K562 (cell line): ENCODE data around the gene COL25A1. TPM values are rescaled to one million over a fixed set of nuclear protein-coding genes. Genes with fewer than 3 reads are reported as not detected.

Source experiments
- ATAC-seq: fragments of 200-7000 bp; cut with Tn5 transposase; 3 replicates; pipeline ENCODE4 v1.9.1; 2020; ENCODE audit warnings: moderate library complexity
- BruUV-seq: library from RNA; stranded (reverse); fragments of 400-500 nt; replicated peaks from 2 replicates; lab custom pipeline; 2021; lab: Mats Ljungman, UMichigan
- CTCF ChIA-PET: fragments of 300-600 bp; formaldehyde crosslinking; extraction: SDS; loops from one replicate; lab custom pipeline; 2021; ENCODE audit warnings: low intra/inter-chr PET ratio; lab: Yijun Ruan, JAX
- POLR2A ChIA-PET: fragments of 300-600, 350-650 bp; sonication (Branson Sonifier 250); formaldehyde crosslinking; extraction: SDS; loops from one replicate; lab custom pipeline; 2021; ENCODE audit warnings: antibody characterized with exemption, inconsistent platforms; lab: Yijun Ruan, JAX
- DNase-seq, 4 experiments: peaks; one replicate each; pipeline versions ENCODE4 v3.0.0 to v3.0.0-alpha.2; 2011 to 2018; ENCODE audit warnings: low spot score in 3 of 4, mixed read lengths in 3 of 4; ENCODE audit errors: extremely low read depth in 1 of 4
- FAIRE-seq: peaks from 2 replicates; lab custom pipeline; 2011; peaks lifted over from hg19 to GRCh38; lab: Jason Lieb, UNC
- H2AFZ ChIP-seq: 2 replicates; pipeline ENCODE4 v1.6.0; 2011; ENCODE audit warnings: low read depth, low read length, control low read depth, inconsistent platforms
- H3K27ac ChIP-seq: fragments of 200-600 bp; 3 replicates; pipeline ENCODE4 v1.8.0; 2011; ENCODE audit warnings: low read depth, mild to moderate bottlenecking, control low read depth, inconsistent platforms, low read length, moderate library complexity, mixed read lengths; ENCODE audit errors: extremely low read depth
- H3K27me3 ChIP-seq, 2 experiments: fragments of 300-600 bp in 1 of 2; 2 replicates in 1 of 2; 3 replicates in 1 of 2; pipeline versions ENCODE4 v1.6.0 to v1.8.0; 2011; ENCODE audit warnings: inconsistent platforms in 2 of 2, low read length in 2 of 2, mild to moderate bottlenecking in 1 of 2, mixed read lengths in 1 of 2, moderate library complexity in 1 of 2; ENCODE audit not compliant: control insufficient read depth in 2 of 2, insufficient read depth in 2 of 2
- H3K36me3 ChIP-seq: fragments of 300-600 bp; 3 replicates; pipeline ENCODE4 v1.8.0; 2011; ENCODE audit warnings: mild to moderate bottlenecking, low read length, inconsistent platforms; ENCODE audit not compliant: control insufficient read depth, insufficient read depth
- H3K4me1 ChIP-seq, 2 experiments: fragments of 200-600 bp in 1 of 2; replicated peaks in 1 of 2; 2 replicates in 1 of 2; 3 replicates in 1 of 2; pipeline versions ENCODE4 v1.5.1 to v1.8.0; 2011; ENCODE audit warnings: inconsistent platforms in 2 of 2, low read length in 2 of 2, mild to moderate bottlenecking in 1 of 2, mixed read lengths in 1 of 2, moderate library complexity in 1 of 2; ENCODE audit not compliant: control insufficient read depth in 2 of 2, insufficient read depth in 2 of 2
- H3K4me2 ChIP-seq: 2 replicates; pipeline ENCODE4 v1.6.1; 2011; ENCODE audit warnings: low read length, control low read depth, inconsistent platforms, mixed read lengths; ENCODE audit not compliant: insufficient read depth
- H3K4me3 ChIP-seq: fragments of 200-600 bp; sonication (generic), shearing (Covaris generic); 2 replicates; pipeline ENCODE4 v1.5.1; 2016; ENCODE audit warnings: control low read depth, inconsistent platforms
- H3K79me2 ChIP-seq: fragments of 200-600 bp; 3 replicates; pipeline ENCODE4 v1.8.0; 2011; ENCODE audit warnings: low read length, inconsistent platforms; ENCODE audit not compliant: control insufficient read depth, insufficient read depth
- H3K9ac ChIP-seq, 2 experiments: 2 replicates each; pipeline versions ENCODE4 v1.6.0 to v1.6.1; 2011; ENCODE audit warnings: low read depth in 2 of 2, low read length in 2 of 2, control low read depth in 1 of 2, inconsistent platforms in 1 of 2, mild to moderate bottlenecking in 1 of 2, mixed read lengths in 1 of 2; ENCODE audit not compliant: insufficient read depth in 1 of 2
- H3K9me1 ChIP-seq: one replicate; pipeline ENCODE4 v1.6.0; 2011; ENCODE audit warnings: inconsistent platforms, mild to moderate bottlenecking, low read length, moderate library complexity; ENCODE audit not compliant: control insufficient read depth, insufficient read depth
- H3K9me3 ChIP-seq: replicated peaks from 2 replicates; pipeline ENCODE4 v1.5.1; 2011; ENCODE audit warnings: low read depth, low read length, inconsistent platforms; ENCODE audit not compliant: control insufficient read depth, insufficient read depth
- H4K20me1 ChIP-seq: replicated peaks from 2 replicates; pipeline ENCODE4 v1.6.1; 2011; ENCODE audit warnings: low read length, inconsistent platforms, mixed read lengths; ENCODE audit not compliant: control insufficient read depth, insufficient read depth
- BCL6 ChIP-seq: fragments of 250-450 bp; sonication (Bioruptor Pico); IDR thresholded peaks from 2 replicates; pipeline ENCODE4 v1.4.0; 2020
- MAZ ChIP-seq, 2 experiments: fragments of 450-650 bp in 1 of 2; sonication (generic) in 1 of 2; formaldehyde crosslinking; IDR thresholded peaks in 1 of 2; conservative IDR thresholded peaks in 1 of 2; 2 replicates each; pipeline versions ENCODE4 v1.4.0 to v1.5.0; 2020; ENCODE audit warnings: mild to moderate bottlenecking in 1 of 2, missing genetic modification reagents in 1 of 2
- PML ChIP-seq: IDR thresholded peaks from 2 replicates; pipeline ENCODE4 v1.6.1; 2012; ENCODE audit warnings: low read length, inconsistent platforms
- RBM39 ChIP-seq: fragments of 200-400 bp; formaldehyde crosslinking; optimal IDR thresholded peaks from 2 replicates; pipeline ENCODE3; 2018; ENCODE audit warnings: low read depth, low read length
- RERE ChIP-seq: sonication (generic); formaldehyde crosslinking; IDR thresholded peaks from 2 replicates; pipeline ENCODE4 v1.8.0; 2023; ENCODE audit warnings: missing genetic modification reagents, mild to moderate bottlenecking, borderline replicate concordance
- TAF9B ChIP-seq: fragments of 450-650 bp; IDR thresholded peaks from 2 replicates; pipeline ENCODE4 v1.6.1; 2018; ENCODE audit warnings: mild to moderate bottlenecking; ENCODE audit not compliant: partially characterized antibody
- ZFX ChIP-seq: sonication (generic); formaldehyde crosslinking; IDR thresholded peaks from 2 replicates; pipeline ENCODE4 v1.8.0; 2022; ENCODE audit warnings: mild to moderate bottlenecking, missing genetic modification reagents, moderate library complexity
- WGBS: fragments of 100-300 bp; shearing (Covaris generic); methylation state at CpG from one replicate; pipeline ENCODE4 v1.1.6; 2016; ENCODE audit warnings: low coverage, mixed read lengths; ENCODE audit not compliant: insufficient coverage; ENCODE audit errors: missing lambda C conversion rate; 5-methylcytosine and 5-hydroxymethylcytosine counted together
- in situ Hi-C: fragments of 300-500 bp; cut with MboI; formaldehyde crosslinking; loops from 4 replicates; pipeline ENCODE4 v1.15.0; 2018; ENCODE audit warnings: inconsistent platforms, mixed read lengths
- intact Hi-C: fragments of 100-400 bp; cut with micrococcal nuclease; formaldehyde crosslinking; loops from 2 replicates; pipeline ENCODE4 v1.14.2; 2022
- polyA plus RNA-seq, 8 experiments: library from polyadenylated mRNA; depleted of rRNA in 4 of 8; stranded (reverse) in 5 of 8; unstranded in 3 of 8; fragments of >200 nt; fragmentation: Nextera tagmentation in 2 of 8; fragmentation: Illumina TruSeq in 1 of 8; extraction: Ambion mirVana in 2 of 8; extraction: Trizol in 1 of 8; gene quantifications; 2 replicates each; pipeline versions ENCODE4 v1.2.1 to v1.2.3, GENCODE V29; 2011 to 2014; ENCODE audit warnings: inconsistent platforms in 1 of 8, missing spikeins in 1 of 8
- total RNA-seq, 7 experiments: library from RNA; depleted of rRNA in 6 of 7; stranded (reverse); fragments of >200 nt in 6 of 7; fragmentation: Illumina TruSeq in 2 of 7; extraction: Trizol in 2 of 7; gene quantifications; 2 replicates each; pipeline versions ENCODE4 v1.2.1 to v1.2.3, GENCODE V29; 2011 to 2021; ENCODE audit warnings: low replicate concordance in 1 of 7

Gene COL25A1
- total and polyA plus RNA-seq, 9 of the 15 experiments (the other 6 are each of a cell fraction or from before 2014, with no cell fraction given), result 0.03 to 0.62 (median 0.27) TPM

- TF ChIP-seq RERE (CRISPR knock-in tag), result no peak
Observed at GRCh38 chr4:108980455-108981239, 321.8 kb downstream of the COL25A1 start (continued).

GRCh38 chr4:108979759-108980158 lies 322.7 kb downstream of the COL25A1 start:
- in situ Hi-C loops, result no loop called here
- 52% methylated on average over 6 of the region's 6 CpGs for WGBS
- no peaks in the 10 kb centered on the region for H3K27me3 ChIP-seq
- no peak for FAIRE-seq
- ChIA-PET CTCF (no interaction called here), POLR2A (interaction anchor here (1.3 kb wide), 1 partner anchor 8 kb away, joined by 3 read pairs; no protein-coding TSS in a partner anchor)
- H3K4me3 ChIP-seq, result no peak overlapping the region
- H3K9me3 ChIP-seq, result no peaks in the 10 kb centered on the region
- ATAC-seq, result peak; percentile 61
- no peaks in the 10 kb centered on the region for H4K20me1 ChIP-seq
- no peak overlapping the region for H3K4me2 ChIP-seq
- no peak overlapping the region for H3K27ac ChIP-seq
- intact Hi-C loops, result no loop called here
- no TSS peak for BruUV-seq
- TF ChIP-seq PML, result no peak
- TF ChIP-seq ZFX, result no peak
- TF ChIP-seq TAF9B, result no peak
- TF ChIP-seq BCL6 (CRISPR knock-in tag), result no peak
- no peak for TF ChIP-seq RBM39
- TF ChIP-seq MAZ (CRISPR knock-in tag; conservative IDR thresholded peaks at IDR 0.05 in 1 of 2, IDR thresholded peaks at IDR 0.05 in 1 of 2), result 0 out of 4 replicates have a peak, but pooled peaks of 1 of the 2 experiments have one; percentile 19
- H3K79me2 ChIP-seq, result no peaks in the 10 kb centered on the region
- H3K9ac ChIP-seq, result no peak overlapping the region
- H3K36me3 ChIP-seq, result no peaks in the 10 kb centered on the region
- peak overlapping the region; percentile 74; the same call in 1 of the 2 replicates for H2AFZ ChIP-seq
- H3K4me1 ChIP-seq, result peaks cover 0 to 4% of the 10 kb centered on the region in 2 experiments; a peak in 1 of 5 replicates
- no peaks in the 10 kb centered on the region for H3K9me1 ChIP-seq
- DNase-seq, result no peak
